Cortex of kidney (tissue), 1 donor: ENCODE data around the gene MRPL37.
"Not testable (repeated sequence)": the region's sequence is repeated elsewhere in the genome, so short reads cannot be mapped to it uniquely, and the experiment has no call there.

ENCODE experiments used
- DNase-seq: peaks from one replicate; lab custom pipeline; 2025; lab: John Stamatoyannopoulos, UW

The MRPL37 gene

DNA sequence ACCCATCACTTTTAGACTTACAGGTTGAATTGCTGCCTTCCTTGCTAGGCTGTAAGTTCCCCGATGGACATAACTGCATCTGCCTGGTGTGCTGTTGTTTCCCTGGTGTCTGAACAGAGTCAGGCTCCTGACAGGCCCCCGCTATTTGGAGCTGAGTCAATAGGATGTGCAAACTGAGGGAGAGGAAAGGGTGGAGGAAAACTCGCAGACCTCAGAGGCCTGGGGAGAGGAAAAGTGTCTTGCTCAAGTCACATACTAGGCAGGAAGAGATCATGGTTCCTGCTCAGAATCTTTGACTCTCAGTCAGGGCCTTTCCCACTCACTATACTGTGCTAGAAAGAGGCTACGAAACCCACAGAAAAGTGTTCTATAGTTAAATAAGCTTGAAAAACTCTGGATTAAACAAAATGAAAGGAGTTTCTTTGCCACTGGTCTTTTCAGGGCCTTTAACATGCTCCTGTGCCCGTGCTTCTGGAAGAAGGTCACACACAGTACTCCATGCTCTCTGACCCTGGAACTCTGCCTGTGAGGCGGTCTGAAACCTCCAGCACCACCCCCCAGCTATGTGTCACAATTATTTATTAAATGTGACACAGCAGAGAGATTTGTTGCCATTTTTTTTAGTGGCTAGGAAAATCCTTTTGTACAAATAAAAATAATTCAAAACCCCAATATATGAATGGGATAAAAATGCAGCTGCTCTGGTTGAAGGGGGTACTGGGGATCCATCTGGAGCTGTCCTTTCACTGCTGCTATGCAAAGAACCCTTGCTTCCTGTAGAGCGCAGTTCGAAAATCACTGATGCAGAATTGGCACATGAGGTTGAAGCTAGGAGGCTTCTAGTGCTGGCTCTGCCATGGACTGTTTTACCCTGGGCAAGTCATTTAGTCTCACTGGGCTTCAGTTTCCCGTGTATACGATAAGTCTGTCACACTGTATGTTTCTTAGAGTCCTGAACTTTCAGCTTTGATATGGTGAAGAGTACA, 27.1 kb upstream of the MRPL37 start:
- no peak for DNase-seq

DNA sequence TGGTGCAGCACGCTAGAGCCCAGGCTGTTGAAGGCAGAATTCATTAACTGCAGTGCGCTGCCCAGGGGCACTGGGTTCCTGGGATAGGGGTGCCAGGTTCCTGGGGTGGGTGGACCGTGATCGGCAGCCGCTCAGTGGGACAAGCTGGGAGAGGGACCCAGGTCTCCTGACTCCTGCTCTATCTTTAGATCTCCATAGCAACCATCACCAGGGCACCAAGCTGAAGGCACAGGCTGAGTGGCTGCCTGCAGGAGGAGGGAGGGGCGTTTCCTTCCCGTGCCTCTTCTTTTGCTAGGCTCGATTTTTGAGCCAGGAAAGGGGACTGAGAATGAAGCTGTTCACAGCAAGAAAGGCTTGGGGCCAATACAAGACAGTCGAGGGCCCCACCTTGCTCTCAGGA, 26.3 kb upstream of the MRPL37 start:
- no peak for DNase-seq

DNA sequence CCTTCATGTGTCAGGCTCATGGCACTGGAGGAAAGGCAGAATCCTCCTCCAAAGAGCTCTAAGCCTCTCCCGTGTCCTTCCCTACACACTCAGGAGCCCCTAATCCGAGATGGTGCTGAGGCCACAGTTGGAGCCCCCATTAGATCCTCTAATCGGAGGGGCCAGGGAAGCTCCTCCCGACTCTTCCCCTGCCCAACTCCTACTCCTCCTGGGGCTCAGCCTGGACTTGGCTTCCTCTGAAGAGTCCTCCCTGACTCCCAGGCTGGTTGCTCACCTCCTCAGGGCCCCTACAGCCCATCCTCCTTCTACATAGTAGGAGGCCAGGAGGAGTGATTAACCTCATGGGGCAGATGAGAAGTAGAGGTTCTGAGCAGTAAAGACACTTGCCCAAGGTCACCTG, 25.9 kb upstream of the MRPL37 start:
- DNase-seq, result no peak

DNA sequence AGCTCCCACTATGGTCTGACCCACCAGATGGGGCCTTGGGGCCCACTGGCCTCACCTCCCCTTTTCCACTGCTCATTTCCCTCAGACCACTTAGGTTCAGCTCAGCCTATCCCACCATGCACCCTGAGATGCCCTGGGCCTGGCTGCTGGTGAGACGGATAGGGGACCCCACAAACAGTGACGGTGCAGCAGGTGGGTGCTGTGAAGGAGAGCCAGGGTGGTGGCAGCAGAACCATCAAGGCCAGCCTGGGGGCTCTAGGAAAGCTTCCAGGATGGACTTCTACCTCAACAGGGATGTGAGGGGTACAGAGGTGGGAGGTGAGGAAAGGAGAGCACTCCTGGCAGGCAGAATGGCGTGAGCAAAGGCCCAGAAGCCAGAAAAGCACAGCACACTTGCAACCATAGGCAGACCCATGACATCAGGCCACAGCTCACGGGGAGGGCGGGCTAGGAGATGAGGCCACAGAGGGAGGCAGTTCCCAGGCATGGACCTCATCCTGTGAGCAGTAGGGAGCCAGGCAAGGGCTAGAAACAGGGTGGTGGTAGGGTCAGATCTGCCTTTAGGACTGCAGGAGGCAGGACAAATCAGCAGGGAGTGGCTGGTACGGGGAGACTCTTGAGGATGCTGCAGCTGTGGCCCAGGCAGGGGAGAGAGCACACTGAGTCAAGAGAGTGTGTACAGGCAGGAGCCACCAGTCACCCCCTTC, 23.2 kb upstream of the MRPL37 start:
- no peak for DNase-seq

DNA sequence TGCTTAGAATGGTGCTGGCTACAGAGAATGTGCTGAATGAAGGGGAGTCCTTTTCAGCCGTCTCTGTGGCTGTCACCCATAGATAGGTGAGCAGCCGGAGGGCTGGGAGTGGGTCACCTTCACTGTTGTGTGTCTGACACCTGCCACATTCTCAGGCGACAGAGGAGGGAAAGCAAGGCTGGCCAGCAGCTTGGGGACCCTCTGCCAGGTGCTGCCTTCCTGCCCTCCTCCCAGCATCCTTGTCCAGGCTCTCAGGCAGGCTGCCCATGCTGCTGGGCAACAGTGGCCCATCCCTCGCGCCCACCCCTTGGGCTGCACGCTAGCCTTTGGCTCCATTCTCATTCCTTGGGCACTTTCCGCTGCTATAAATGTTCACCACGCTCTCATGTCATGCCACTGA, 22.2 kb upstream of the MRPL37 start:
- DNase-seq, result no peak

DNA sequence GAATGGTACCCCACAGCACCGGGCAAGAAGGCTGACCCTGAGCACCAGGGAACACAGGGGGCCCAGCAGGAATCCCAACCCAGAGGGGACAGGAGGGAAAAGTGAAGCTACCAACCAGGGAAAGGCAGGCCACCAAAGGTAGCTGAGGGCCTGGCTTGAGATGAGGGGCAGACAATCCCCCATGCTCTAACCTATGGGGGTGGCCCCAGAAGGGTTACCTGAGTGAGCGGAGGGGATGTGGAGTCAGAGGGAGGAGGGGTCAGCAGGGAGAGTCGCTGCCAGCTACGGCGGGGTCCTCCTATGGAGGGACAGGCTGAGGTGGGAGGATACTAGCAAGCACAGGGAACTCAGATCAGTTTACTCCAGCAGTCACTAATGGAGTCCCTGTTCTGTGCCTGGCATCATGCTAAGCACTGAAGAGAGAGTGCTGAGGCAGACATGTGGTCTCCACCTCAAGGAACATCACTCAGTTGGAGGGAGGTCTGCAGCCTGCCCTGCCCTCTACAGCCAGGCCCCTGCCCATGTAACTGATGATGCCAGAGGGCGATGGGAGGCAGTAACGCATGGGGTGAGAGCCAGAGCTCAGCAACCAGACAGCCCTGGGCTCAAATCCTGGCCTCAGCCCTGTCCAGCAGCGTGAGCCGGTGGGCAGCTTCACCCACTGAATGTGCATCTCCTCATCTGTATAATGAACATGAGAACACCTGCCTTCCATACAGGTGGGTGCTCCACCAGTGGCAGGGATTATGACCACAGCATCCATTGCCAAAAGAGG, 21.5 kb upstream of the MRPL37 start:
- DNase-seq, result no peak

DNA sequence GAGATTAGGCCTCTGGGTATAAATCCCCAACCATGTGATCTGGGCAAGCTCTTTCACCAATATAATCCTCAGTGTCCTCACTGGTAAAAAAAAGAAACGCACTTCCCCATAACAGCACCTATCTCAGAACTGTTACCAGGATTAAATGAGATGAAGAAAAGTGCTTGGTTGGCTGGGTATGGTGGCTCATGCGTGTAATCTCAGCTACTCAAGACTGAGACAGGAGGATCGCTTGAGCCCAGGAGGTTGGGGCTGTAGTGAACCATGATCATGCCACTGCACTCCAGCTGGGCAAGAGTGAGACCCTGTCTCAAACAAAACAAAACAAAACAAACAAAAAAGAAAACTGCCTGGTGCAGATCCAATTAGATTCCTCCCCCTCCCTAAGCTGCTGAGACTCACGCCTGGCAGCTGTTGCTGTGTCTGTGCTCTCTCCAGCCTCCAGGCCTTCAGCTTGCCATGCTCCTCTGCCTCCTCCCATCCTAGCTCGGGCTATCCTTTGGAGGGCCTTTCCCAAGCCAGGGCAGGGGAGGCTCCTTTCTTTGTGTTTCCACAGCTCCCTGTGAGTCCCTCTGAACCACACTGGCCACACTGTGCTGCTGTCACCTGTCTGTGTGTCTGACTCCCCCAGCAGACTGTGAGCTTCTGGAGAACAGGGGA, 19.1 kb upstream of the MRPL37 start:
- no peak for DNase-seq

DNA sequence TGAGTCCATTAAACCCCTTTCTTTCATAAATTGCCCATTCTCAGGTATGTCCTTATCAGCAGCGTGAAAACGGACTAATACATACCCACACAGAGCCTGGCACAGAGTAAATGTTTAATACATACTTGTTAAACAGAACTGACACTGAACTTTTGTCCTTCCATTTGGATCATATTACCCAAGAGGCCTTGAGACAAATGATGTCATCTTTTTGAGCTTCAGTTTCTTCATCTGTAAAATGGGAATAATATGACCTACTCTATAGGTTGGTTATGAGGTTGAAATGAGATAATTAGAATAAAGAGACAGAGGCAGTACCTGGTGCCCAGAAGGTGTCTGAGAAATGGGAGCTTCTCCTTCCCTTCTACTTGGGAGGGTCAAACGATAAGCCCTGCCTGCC, 13.9 kb upstream of the MRPL37 start:
- no peak for DNase-seq

DNA sequence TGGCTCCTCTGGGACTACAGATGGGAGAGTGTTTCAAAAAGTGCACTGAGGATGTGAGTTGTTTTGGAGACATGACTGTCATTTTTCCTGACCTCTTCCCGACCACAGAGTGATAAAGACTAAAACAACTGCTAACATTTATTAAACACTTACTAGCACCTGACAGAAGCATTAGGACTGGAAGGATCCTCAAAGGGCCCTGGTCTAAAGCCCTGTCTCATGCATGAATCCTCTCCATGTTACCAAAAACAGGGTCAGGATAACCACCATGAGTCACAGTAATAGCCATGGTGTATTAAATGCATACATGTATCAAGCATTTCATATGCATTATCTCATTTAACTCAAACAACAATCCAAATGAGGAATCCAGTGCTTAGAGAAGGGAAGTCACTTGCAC, 11.7 kb upstream of the MRPL37 start:
- DNase-seq, result no peak

DNA sequence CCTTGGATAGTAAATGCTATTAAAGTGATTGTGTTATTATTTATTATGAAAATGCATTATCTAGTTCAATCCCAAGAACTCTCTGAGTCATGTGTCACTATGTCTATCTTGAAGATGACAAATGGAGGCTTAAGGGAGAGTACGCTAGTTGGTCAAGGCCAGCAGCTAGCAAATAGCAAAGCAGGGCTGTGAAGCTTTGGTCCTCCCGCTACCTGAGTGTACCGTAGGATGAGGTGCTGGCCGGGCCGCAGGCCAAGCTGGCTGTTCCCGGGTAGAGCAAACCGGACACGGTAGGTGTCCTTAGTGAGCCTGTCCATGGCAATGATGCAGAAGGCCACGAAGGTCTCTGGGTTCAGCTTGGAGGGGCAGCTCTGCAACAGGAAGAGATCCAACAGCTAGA, 9.4 kb upstream of the MRPL37 start:
- DNase-seq, result no peak

DNA sequence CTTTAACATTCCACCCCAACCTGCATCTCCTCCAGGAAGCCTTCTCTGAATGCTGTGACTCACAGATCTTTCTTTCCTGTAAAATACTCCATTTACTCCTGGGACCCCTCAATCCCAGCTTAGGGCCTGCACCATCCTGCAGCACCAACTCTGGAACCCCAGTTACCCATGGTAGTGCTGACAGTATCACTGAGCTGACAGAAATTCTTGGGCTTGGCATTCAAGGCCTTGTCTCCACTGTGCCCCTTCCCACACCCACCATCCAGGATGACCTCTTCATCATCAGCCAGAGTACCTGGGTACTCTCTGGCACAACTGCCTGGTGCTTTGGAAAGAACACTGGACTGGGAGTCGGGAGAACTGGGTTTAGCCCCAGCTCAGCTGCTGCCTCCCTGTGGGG, 8.4 kb upstream of the MRPL37 start:
- no peak for DNase-seq

DNA sequence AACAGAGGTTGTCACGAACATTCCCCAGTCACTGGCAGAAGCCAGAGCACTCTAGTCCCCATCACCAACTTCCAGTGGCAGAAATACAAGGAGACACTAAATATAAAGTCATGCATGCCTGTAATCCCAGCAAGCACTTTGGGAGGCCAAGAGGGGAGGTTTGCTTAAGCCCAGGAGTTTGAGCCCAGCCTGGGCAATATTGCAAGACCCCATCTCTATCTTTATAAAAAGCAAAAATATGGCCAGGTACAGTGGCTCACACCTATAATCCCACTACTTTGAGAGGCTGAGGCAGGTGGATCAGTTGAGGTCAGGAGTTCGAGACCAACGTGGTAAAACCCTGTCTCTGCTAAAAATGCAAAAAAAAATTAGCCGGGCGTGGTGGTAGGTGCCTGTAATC, 6.5 kb upstream of the MRPL37 start:
- no peak for DNase-seq

DNA sequence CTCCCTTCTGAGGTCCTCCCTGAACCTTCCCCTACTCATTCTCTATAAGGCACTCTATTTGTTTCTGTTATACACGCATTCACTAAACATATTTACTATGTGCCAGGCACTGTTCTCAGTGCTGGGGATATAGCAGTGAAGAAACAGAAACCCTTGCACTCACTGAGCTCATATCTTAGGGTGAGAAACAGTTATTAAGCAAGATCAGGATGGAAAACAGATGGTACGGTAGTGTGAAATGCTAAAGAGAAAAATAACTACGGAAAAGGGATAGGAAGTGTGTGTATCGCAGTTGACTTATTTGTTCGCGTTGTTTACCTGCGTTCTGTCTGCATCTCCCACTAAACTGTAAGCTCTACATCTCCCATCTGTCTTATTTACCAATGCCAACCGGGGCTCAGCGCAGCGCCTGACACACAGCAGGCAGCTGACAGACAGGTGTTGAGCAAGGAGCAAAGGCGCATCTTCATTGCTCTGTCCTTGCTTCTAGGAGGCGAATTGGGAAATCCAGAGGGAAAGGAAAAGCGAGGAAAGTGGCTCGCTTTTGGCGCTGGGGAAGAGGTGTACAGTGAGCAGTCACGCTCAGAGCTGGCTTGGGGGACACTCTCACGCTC, 709 bp upstream of the MRPL37 start:
- no peak for DNase-seq

DNA sequence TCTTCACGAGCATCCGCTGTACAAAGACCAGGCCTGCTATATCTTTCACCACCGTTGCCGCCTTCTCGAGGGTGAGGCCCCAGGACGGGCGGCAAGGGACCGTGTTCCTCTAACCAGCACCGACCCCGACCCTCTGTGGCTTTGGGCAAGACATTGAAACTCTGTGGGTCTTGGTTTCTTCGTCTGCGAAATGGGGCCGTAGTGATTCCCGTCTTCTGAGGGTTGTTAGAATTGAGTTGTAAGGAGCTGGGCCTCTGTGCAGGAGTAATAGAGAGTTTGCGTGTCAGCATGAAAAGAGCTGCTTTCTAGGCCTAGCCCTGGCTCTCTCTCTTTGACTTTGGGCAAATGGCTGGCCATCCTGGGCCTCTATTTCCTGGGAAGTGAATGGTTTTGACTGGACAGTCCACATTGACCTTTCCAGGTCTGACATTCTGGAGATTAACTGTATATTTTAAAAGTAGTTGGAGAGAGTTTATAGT, 591 bp downstream of the MRPL37 start:
- DNase-seq, result no peak

DNA sequence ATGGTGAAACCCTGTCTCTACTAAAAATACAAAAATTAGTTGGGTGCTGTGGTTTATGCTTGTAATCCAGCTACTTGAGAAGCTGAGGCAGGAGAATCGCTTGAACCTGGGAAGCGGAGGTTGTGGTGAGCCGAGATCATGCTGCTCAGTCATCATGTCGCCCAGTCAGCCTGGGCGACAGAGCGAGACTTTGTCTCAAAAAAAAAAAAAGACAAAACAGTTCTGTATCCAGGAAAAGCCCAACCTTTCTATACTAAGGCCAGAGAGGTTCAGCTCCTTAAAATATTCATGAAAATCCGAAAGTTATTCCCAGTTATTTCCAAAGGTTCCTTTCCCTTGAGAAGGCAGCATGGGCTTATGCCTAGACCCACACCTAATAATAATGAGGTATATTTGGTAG, 4.2 kb downstream of the MRPL37 start:
- DNase-seq, result no peak

DNA sequence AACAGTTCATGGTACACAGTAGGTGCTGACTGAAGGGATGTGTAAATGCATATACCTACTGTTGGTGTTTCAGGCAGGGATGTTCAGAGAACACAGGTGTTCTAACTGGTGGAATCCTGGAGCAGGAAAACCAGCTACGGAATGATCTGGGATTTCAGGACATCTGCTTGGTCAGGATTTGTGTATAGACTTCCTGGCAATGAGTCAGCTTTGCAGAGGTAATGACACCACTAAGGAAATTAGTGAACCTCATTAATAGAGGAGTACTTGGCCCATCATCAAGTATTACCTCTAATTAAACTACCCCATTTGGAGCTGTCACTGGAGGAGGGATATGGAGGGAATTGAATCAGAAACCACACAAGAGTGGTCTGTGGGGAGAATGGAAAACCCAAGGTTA, 7.3 kb downstream of the MRPL37 start:
- DNase-seq, result no peak

DNA sequence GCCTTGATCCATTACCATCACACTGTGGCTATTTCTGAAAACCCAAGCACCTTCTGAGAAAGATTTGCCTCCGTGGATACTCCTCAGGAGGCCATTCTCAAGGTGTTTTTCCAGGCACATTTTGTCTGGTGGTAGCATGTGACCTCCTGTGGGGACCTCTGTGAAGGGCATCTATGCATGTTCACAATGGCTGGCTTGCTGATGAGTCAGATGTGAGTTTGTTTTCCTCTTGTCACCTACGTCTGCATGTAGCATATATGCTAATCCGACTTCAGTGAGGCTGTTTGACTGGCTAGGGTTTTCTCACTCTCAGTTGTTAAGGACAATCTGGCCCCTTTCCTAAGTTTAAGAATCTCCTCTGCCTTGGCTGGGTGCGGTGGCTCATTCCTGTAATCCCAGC, 7.9 kb downstream of the MRPL37 start:
- not testable (repeated sequence) for DNase-seq

DNA sequence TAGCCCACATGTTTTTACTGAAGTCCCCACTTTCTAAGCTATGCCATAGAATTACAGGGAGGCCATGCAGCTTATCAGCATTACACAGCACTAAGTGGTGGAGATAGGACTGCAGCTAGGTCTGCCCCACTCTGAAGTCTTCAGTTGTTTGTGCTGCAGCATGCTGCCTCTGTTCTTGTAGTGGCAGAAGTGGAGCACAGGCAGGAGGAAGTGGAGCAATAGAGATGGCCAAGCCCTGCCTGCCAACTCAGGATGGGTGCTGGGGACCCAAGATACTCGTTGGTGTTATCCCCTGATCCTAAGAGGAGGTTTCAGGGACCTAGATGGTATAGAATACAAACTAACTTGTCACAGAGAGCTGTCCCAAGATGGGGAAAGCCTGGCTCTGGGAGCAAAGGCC, 12.9 kb downstream of the MRPL37 start:
- no peak for DNase-seq

DNA sequence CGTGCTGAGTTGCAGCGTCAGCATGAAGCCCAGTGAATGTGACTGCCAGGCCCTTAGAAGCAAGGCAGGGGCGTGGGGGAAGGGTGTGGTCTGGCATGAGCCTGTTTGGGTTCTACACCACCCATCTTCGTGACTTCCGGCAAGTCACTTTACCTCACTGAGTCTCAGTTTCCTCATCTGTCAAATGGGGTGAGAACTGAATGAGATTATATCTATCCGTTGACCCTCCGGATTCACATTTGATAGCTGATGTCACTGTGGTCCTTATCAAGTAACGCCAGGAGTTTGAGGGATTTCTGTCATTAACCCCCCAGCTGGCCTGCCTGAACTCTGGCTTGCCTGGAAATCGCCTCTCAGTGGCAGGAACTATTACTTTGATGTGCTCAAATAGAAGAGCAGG, 15.6 kb downstream of the MRPL37 start:
- DNase-seq, result no peak

DNA sequence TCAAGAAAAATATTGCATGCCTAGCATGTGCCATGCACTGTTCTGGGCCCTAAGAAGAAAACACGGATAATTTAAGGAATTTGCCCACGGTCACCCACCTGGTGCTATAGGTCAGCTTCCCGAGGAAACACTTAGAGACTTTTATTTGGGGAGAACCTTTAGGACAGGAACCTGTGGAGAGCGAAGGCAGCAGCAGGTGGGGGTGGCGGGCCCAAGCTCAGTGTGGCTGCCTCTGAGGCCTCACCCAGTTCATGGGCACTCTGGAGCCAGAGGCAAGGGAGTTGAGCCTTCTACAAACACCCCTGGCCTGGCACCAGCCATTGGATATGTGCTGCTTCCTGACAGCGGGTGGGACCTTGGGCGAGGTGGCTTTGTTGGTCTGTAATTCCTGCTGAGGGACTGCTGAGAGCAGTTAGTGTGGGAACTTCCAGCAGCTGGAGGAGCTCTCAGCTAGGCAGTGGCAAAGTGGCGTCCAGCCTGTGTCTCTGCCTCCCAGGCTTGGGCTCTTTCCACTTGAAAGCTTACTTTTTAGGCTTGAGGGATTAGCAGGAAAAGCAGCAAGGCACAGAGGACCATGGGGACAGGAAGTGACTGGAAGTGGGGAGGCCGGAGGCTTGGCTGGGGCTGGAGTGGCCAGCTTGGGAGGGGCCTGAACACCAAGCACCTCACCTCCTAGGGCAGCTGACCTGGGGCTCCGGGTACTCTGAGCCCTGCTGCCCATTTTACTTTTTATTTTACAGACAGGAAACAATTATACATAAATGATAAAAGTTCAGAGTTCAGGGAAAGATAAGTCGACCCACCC, 19.1 kb downstream of the MRPL37 start:
- DNase-seq, result no peak

DNA sequence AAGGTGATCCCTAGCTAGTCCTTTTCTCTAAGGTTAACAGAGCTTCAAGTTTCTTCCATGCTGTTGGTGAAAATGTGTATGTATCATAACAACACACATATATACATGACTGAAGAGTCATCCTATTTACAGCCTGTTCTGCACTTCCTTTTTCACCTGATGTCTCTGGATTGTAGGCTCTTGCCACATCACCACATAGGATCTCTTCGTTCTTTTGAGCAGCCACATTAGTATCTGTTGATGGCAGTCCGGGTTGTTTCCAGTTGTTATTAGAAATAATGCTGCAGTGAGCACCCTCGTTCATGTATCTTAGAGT, 19.7 kb downstream of the MRPL37 start:
- no peak for DNase-seq
